B cell (primary cell): ENCODE measurements around the gene LAYN. TPM values are rescaled to one million over a fixed set of nuclear protein-coding genes. Genes with fewer than 3 reads are reported as not detected.

Experiments used
- ATAC-seq: fragments of 200-7000 bp; cut with Tn5 transposase; one replicate; pipeline ENCODE4 v1.10.0; 2021; ENCODE audit warnings: low read depth, mild to moderate bottlenecking, moderate number of reproducible peaks, moderate library complexity
- CTCF ChIA-PET: fragments of 350-600 bp; sonication (Branson Sonifier 250); formaldehyde crosslinking; loops from one replicate; lab custom pipeline; 2021; ENCODE audit warnings: antibody characterized with exemption, inconsistent platforms; lab: Charles Lee
- POLR2A ChIA-PET: fragments of 350-600 bp; sonication (Branson Sonifier 250); formaldehyde crosslinking; loops from one replicate; lab custom pipeline; 2021; ENCODE audit warnings: antibody characterized with exemption; lab: Charles Lee
- DNase-seq: peaks from one replicate; pipeline ENCODE4 v3.0.0; 2013
- H2AFZ ChIP-seq: 2 replicates; pipeline ENCODE4 v1.6.1; 2012; ENCODE audit warnings: mild to moderate bottlenecking, low read depth, low read length; ENCODE audit not compliant: insufficient read depth, poor library complexity, severe bottlenecking
- H3K27ac ChIP-seq, 2 donors: 1 replicate in 1 of 2; 2 replicates in 1 of 2; pipeline ENCODE4 v1.5.1; 2012 to 2013; ENCODE audit warnings: low read length in 2 of 2, mild to moderate bottlenecking in 2 of 2, moderate library complexity in 1 of 2
- H3K27me3 ChIP-seq, 4 experiments: fragments of 200-600 bp in 1 of 4; sonication (generic) in 1 of 4; replicated peaks in 1 of 4; 1 replicate in 2 of 4; 2 replicates in 2 of 4; pipeline versions ENCODE4 v1.6.1 to v1.7.0; 2013 to 2016; ENCODE audit warnings: low read length in 3 of 4, mild to moderate bottlenecking in 2 of 4, mixed read lengths in 1 of 4, moderate library complexity in 1 of 4; ENCODE audit not compliant: insufficient read depth in 4 of 4, control insufficient read depth in 3 of 4; ENCODE audit errors: control extremely low read depth in 1 of 4
- H3K36me3 ChIP-seq, 2 experiments: replicated peaks in 1 of 2; 1 replicate in 1 of 2; 2 replicates in 1 of 2; pipeline versions ENCODE4 v1.6.1 to v1.7.1; 2013; ENCODE audit warnings: low read length in 1 of 2; ENCODE audit not compliant: insufficient read depth in 2 of 2, control insufficient read depth in 1 of 2; ENCODE audit errors: control extremely low read depth in 1 of 2, extremely low read depth in 1 of 2
- H3K4me1 ChIP-seq, 2 donors: fragments of 200-600 bp in 1 of 2; sonication (generic) in 1 of 2; 1 replicate in 1 of 2; 2 replicates in 1 of 2; pipeline versions ENCODE4 v1.5.1 to v1.6.1; 2013 to 2017; ENCODE audit warnings: low read length in 2 of 2; ENCODE audit not compliant: control insufficient read depth in 2 of 2, insufficient read depth in 2 of 2
- H3K4me2 ChIP-seq: replicated peaks from 2 replicates; pipeline ENCODE3; 2012; ENCODE audit warnings: mild to moderate bottlenecking, low read depth, low read length; ENCODE audit not compliant: poor library complexity, severe bottlenecking
- H3K4me3 ChIP-seq, 5 experiments: fragments of 200-600 bp in 1 of 5; sonication (generic) in 1 of 5; 1 replicate in 3 of 5; 2 replicates in 2 of 5; pipeline versions ENCODE4 v1.5.1 to v1.7.0; 2011 to 2016; ENCODE audit warnings: low read length in 4 of 5, mild to moderate bottlenecking in 4 of 5, low read depth in 2 of 5, control low read depth in 1 of 5, moderate library complexity in 1 of 5; ENCODE audit not compliant: insufficient read depth in 1 of 5; ENCODE audit errors: control extremely low read depth in 1 of 5, extremely low read depth in 1 of 5
- H3K79me2 ChIP-seq: fragments of 200-600 bp; sonication (generic); one replicate; pipeline ENCODE4 v1.6.0; 2016; ENCODE audit warnings: low read length; ENCODE audit not compliant: control insufficient read depth, insufficient read depth
- H3K9ac ChIP-seq: fragments of 200-600 bp; sonication (generic); 2 replicates; pipeline ENCODE4 v1.6.1; 2017; ENCODE audit warnings: mild to moderate bottlenecking, low read length, moderate library complexity
- H3K9me3 ChIP-seq, 3 donors: one replicate each; pipeline versions ENCODE4 v1.6.1 to v1.7.1; 2013; ENCODE audit warnings: low read length in 2 of 3; ENCODE audit not compliant: control insufficient read depth in 2 of 3, insufficient read depth in 1 of 3; ENCODE audit errors: control extremely low read depth in 1 of 3
- H4K20me1 ChIP-seq: 2 replicates; pipeline ENCODE4 v1.6.0; 2012; ENCODE audit warnings: mild to moderate bottlenecking, low read length; ENCODE audit not compliant: insufficient read depth, control insufficient read depth, poor library complexity, severe bottlenecking
- H3K27ac Mint-ChIP-seq: one replicate; pipeline ENCODE4 v1.8.0; 2021; ENCODE audit warnings: mixed read lengths
- H3K27me3 Mint-ChIP-seq: one replicate; pipeline ENCODE4 v1.8.0; 2021; ENCODE audit warnings: mixed read lengths
- H3K4me1 Mint-ChIP-seq: one replicate; pipeline ENCODE4 v1.8.0; 2021; ENCODE audit warnings: mixed read lengths
- H3K4me3 Mint-ChIP-seq: one replicate; pipeline ENCODE4 v1.8.0; 2021; ENCODE audit warnings: mixed read lengths
- H3K9me3 Mint-ChIP-seq: one replicate; pipeline ENCODE4 v1.8.0; 2022; ENCODE audit warnings: mixed read lengths; ENCODE audit not compliant: insufficient read depth
- CTCF ChIP-seq: fragments of 200-600 bp; IDR thresholded peaks from one replicate; pipeline ENCODE4 v1.8.0; 2022; ENCODE audit warnings: antibody characterized with exemption, mild to moderate bottlenecking
- EZH2 ChIP-seq: IDR thresholded peaks from 2 replicates; pipeline ENCODE4 v1.6.1; 2012; ENCODE audit warnings: borderline replicate concordance, low read depth, mild to moderate bottlenecking, moderate library complexity, low read length; ENCODE audit not compliant: insufficient read depth, poor library complexity, severe bottlenecking
- WGBS: methylation state at CpG from one replicate; pipeline ENCODE4 v1.1.5; 2013; ENCODE audit warnings: missing lambda C conversion rate; ENCODE audit not compliant: insufficient coverage; 5-methylcytosine and 5-hydroxymethylcytosine counted together
- intact Hi-C: fragments of 100-400 bp; cut with micrococcal nuclease; formaldehyde crosslinking; loops from one replicate; pipeline ENCODE4 v1.10.0; 2022
- polyA plus RNA-seq: library from polyadenylated mRNA; depleted of rRNA; stranded (reverse); fragments of >200 nt; gene quantifications from 2 replicates; pipeline ENCODE4 v1.2.3, GENCODE V29; 2012
- total RNA-seq, 2 donors: library from RNA; stranded (reverse); fragments of 120-200 nt in 1 of 2; gene quantifications; 1 replicate in 1 of 2; 2 replicates in 1 of 2; pipeline versions ENCODE4 v1.2.3 to v1.2.4, GENCODE V29; 2013 to 2022

LAYN gene
- total and polyA plus RNA-seq, 2 donors (not counting 1 experiment from before 2014, with no cell fraction given) = not detected

- Histone ChIP-seq H2AFZ (no peak overlapping the region), H3K27ac (no peak overlapping the region), H3K4me1 (peaks cover 14 to 21% of the 10 kb centered on the region in 2 donors), H3K27me3 (no peaks in the 10 kb centered on the region), H3K9ac (no peak overlapping the region), H3K9me3 (no peaks in the 10 kb centered on the region), H3K79me2 (peaks cover 37% of the 10 kb centered on the region), H3K4me3 (no peak overlapping the region), H4K20me1 (peaks cover 10% of the 10 kb centered on the region), H3K36me3 (no peaks in the 10 kb centered on the region), H3K4me2 (no peak overlapping the region)
- TF ChIP-seq EZH2 (no peak), CTCF (no peak)
- no peak overlapping the region for H3K27ac Mint-ChIP-seq
- no peak for ATAC-seq
- ChIA-PET CTCF (interaction anchor here (0.7 to 1.4 kb wide), 2 partner anchors 9 to 174 kb away, joined by 3 to 4 read pairs; no protein-coding TSS in a partner anchor), POLR2A (no interaction called here)
- peaks cover 18% of the 10 kb centered on the region for H3K4me1 Mint-ChIP-seq
- DNase-seq = no peak
- H3K9me3 Mint-ChIP-seq = no peaks in the 10 kb centered on the region
- H3K27me3 Mint-ChIP-seq = no peaks in the 10 kb centered on the region
- intact Hi-C loops = no loop called here
- H3K4me3 Mint-ChIP-seq = no peak overlapping the region
- 80% methylated on average over 1 of the region's 4 CpGs for WGBS
These were observed 65.2 kb downstream of the LAYN start for GRCh38 chr11:111605681-111606080.

- no peak for ATAC-seq
- Mint-ChIP-seq H3K4me3 (no peak overlapping the region), H3K27me3 (no peaks in the 10 kb centered on the region), H3K4me1 (peaks cover 18% of the 10 kb centered on the region), H3K27ac (no peak overlapping the region), H3K9me3 (no peaks in the 10 kb centered on the region)
- ChIA-PET CTCF (interaction anchor here (0.7 to 1.4 kb wide), 3 partner anchors 160 to 179 kb away, joined by 3 to 4 read pairs (median 3); no protein-coding TSS in a partner anchor), POLR2A (no interaction called here)
- H3K9me3 ChIP-seq = no peaks in the 10 kb centered on the region
- H2AFZ ChIP-seq = no peak overlapping the region
- no peak overlapping the region for H3K4me2 ChIP-seq
- intact Hi-C loops = no loop called here
- no peaks in the 10 kb centered on the region for H3K27me3 ChIP-seq
- H3K9ac ChIP-seq = no peak overlapping the region
- no peaks in the 10 kb centered on the region for H3K36me3 ChIP-seq
- H3K4me1 ChIP-seq = peaks cover 14% of the 10 kb centered on the region in 2 donors
- H3K27ac ChIP-seq = no peak overlapping the region
- peaks cover 40% of the 10 kb centered on the region for H3K79me2 ChIP-seq
- TF ChIP-seq CTCF (no peak), EZH2 (no peak)
- H3K4me3 ChIP-seq = no peak overlapping the region
- H4K20me1 ChIP-seq = peaks cover 10% of the 10 kb centered on the region
- no peak for DNase-seq
These were observed 66.5 kb downstream of the LAYN start for GRCh38 chr11:111606986-111607385.
